GM12801 (cell line): ENCODE results near the gene PRF1.

ENCODE experiments used
- TF ChIP-seq, protein P1 (sequence below): IDR thresholded peaks from one replicate; pipeline ENCODE4 v1.5.1; 2011; ENCODE audit warnings: control low read depth; ENCODE audit not compliant: insufficient read length; ENCODE audit errors: extremely low read depth

Gene PRF1

DNA sequence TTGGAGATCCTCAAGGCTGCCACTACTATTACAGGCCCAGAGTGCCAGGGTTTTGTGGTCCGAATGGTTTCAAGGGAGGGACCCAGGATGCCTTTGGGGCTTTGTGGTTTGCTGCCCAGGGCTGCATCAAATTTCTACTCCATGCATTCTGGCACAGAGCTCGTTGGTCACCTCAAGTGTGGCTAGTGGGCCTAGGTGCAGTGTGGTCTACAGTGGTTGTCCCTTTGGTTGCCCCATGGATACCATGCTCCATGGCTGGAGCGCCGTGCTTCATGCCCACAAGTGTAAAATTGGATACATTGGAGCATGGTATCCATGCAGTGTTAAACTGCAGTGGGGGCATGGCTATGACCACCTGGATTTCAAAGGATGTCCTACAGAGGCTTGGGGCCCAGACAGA lies 5.4 kb upstream of the PRF1 start:
- TF ChIP-seq, protein P1, sequence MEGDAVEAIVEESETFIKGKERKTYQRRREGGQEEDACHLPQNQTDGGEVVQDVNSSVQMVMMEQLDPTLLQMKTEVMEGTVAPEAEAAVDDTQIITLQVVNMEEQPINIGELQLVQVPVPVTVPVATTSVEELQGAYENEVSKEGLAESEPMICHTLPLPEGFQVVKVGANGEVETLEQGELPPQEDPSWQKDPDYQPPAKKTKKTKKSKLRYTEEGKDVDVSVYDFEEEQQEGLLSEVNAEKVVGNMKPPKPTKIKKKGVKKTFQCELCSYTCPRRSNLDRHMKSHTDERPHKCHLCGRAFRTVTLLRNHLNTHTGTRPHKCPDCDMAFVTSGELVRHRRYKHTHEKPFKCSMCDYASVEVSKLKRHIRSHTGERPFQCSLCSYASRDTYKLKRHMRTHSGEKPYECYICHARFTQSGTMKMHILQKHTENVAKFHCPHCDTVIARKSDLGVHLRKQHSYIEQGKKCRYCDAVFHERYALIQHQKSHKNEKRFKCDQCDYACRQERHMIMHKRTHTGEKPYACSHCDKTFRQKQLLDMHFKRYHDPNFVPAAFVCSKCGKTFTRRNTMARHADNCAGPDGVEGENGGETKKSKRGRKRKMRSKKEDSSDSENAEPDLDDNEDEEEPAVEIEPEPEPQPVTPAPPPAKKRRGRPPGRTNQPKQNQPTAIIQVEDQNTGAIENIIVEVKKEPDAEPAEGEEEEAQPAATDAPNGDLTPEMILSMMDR: no peak

DNA sequence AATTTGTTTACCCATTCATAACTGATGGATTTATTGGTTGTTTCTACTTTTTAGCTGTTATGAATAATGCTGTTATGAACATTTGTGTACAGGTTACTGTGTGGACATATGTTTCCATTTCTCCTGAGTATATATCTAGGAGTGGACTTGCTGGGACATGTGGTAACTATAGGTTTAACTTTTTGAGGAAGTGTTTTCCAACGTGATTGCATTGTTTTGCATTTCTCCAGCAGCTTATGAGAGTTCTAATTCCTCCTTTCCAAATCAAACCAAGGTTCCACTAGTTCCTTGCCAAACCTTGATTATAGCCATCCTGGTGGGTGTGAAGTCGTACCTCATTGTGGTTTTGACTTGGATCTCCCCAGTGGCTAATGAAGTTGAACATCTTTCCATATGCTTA lies 2.6 kb upstream of the PRF1 start:
- TF ChIP-seq, protein P1: no peak

GRCh38 chr10:70604106-70604505 lies 1.6 kb upstream of the PRF1 start:
- TF ChIP-seq, protein P1: no peak

GRCh38 chr10:70603449-70603801 lies 884 bp upstream of the PRF1 start:
- TF ChIP-seq, protein P1: no peak

- TF ChIP-seq, protein P1: no peak
These were observed 795 bp downstream of the PRF1 start for GRCh38 chr10:70601746-70602145.

- TF ChIP-seq, protein P1: no peak
These were observed 1.8 kb downstream of the PRF1 start for GRCh38 chr10:70600512-70601395.

GRCh38 chr10:70599791-70600190 lies 2.8 kb downstream of the PRF1 start:
- TF ChIP-seq, protein P1: no peak

DNA sequence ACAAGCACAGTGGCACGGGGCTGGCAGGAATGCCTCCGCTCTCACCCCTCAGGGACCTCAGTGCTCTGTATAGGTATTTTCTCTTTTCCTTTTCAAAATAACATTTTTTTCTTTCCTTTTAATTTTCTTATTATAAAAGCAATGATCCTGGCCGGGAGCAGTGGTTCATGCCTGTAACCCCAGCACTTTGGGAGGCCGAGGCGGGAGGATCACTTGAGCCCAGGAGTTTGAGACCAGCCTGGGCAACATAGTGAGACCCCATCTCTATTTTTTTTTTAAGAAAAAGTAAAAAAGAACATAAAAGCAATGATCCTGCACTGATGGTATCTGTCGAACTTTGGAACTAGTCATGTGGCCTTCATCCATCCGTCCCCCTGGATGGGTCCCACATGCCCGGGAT lies 3.2 kb downstream of the PRF1 start:
- TF ChIP-seq, protein P1: no peak
